RWPE1 (cell line): ENCODE data around the gene VASH1.

Source experiments
- CTCF ChIA-PET: fragments of 350-600 bp; sonication (Branson Sonifier 250); formaldehyde crosslinking; extraction: SDS; loops from one replicate; lab custom pipeline; 2021; lab: Yijun Ruan, JAX
- POLR2A ChIA-PET: fragments of 400-600 bp; formaldehyde crosslinking; extraction: SDS; loops from one replicate; lab custom pipeline; 2020; ENCODE audit warnings: antibody characterized with exemption; ENCODE audit not compliant: low non-redundant PET; lab: Yijun Ruan, JAX
- DNase-seq: peaks from one replicate; pipeline ENCODE4 v3.0.0; 2012; ENCODE audit warnings: low spot score
- H3K27ac ChIP-seq: fragments of 450-650 bp; 2 replicates; pipeline ENCODE4 v1.5.1; 2017
- TF ChIP-seq, protein P1 (sequence below): fragments of 450-650 bp; conservative IDR thresholded peaks from 2 replicates; pipeline ENCODE4 v1.5.1; 2017; ENCODE audit warnings: low read depth, mild to moderate bottlenecking

Gene VASH1

GRCh38 chr14:76774821-76775694, 13.8 kb downstream of the VASH1 start:
- ChIA-PET POLR2A (no interaction called here), CTCF (interaction anchor here (1.0 kb wide), 1 partner anchor 10 kb away, joined by 3 read pairs; no protein-coding TSS in a partner anchor)

GRCh38 chr14:76775695-76776427, 14.6 kb downstream of the VASH1 start:
- ChIA-PET CTCF (interaction anchor here (0.5 to 1.5 kb wide), 2 partner anchors 66 to 200 kb away, joined by 3 to 5 read pairs; no protein-coding TSS in a partner anchor), POLR2A (no interaction called here)
- TF ChIP-seq, protein P1, sequence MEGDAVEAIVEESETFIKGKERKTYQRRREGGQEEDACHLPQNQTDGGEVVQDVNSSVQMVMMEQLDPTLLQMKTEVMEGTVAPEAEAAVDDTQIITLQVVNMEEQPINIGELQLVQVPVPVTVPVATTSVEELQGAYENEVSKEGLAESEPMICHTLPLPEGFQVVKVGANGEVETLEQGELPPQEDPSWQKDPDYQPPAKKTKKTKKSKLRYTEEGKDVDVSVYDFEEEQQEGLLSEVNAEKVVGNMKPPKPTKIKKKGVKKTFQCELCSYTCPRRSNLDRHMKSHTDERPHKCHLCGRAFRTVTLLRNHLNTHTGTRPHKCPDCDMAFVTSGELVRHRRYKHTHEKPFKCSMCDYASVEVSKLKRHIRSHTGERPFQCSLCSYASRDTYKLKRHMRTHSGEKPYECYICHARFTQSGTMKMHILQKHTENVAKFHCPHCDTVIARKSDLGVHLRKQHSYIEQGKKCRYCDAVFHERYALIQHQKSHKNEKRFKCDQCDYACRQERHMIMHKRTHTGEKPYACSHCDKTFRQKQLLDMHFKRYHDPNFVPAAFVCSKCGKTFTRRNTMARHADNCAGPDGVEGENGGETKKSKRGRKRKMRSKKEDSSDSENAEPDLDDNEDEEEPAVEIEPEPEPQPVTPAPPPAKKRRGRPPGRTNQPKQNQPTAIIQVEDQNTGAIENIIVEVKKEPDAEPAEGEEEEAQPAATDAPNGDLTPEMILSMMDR = no peak
- H3K27ac ChIP-seq = no peak overlapping the region
- DNase-seq = no peak

More at GRCh38 chr14:76774821-76775694, 13.8 kb downstream of the VASH1 start:
- TF ChIP-seq, protein P1 = no peak
- no peak for DNase-seq
- no peak overlapping the region for H3K27ac ChIP-seq

- POLR2A ChIA-PET = no interaction called here
Observed at GRCh38 chr14:76776428-76777251, 15.4 kb downstream of the VASH1 start.

GRCh38 chr14:76777721-76778120, 16.5 kb downstream of the VASH1 start:
- H3K27ac ChIP-seq = no peak overlapping the region
- DNase-seq = no peak
- CTCF ChIA-PET = interaction anchor here (1.5 kb wide), 1 partner anchor 67 kb away, joined by 5 read pairs; no protein-coding TSS in a partner anchor
- TF ChIP-seq, protein P1 = no peak
- POLR2A ChIA-PET = no interaction called here

More at GRCh38 chr14:76776428-76777251, 15.4 kb downstream of the VASH1 start:
- no peak for DNase-seq
- TF ChIP-seq, protein P1 = no peak
- CTCF ChIA-PET = interaction anchor here (0.5 to 1.5 kb wide), 2 partner anchors 66 to 201 kb away, joined by 3 to 5 read pairs; no protein-coding TSS in a partner anchor
- H3K27ac ChIP-seq = no peak overlapping the region

GRCh38 chr14:76778546-76779215, 17.4 kb downstream of the VASH1 start:
- CTCF ChIA-PET = no interaction called here
- H3K27ac ChIP-seq = no peak overlapping the region
- TF ChIP-seq, protein P1 = no peak
- DNase-seq = no peak
- POLR2A ChIA-PET = no interaction called here
